SJSA1 (cell line): ENCODE data around the gene ATAD1. TPM values are rescaled to one million over a fixed set of nuclear protein-coding genes. Genes with fewer than 3 reads are reported as not detected.

ENCODE experiments used
- DNase-seq, 2 experiments: peaks; one replicate each; pipeline ENCODE4 v3.0.0-alpha.2; 2015 to 2020; ENCODE audit warnings: low spot score in 2 of 2, low read depth in 1 of 2
- H3K27ac ChIP-seq: fragments of 250-450 bp; sonication (Bioruptor Pico); 2 replicates; pipeline ENCODE4 v1.5.1; 2020; ENCODE audit warnings: mild to moderate bottlenecking, moderate library complexity
- H3K27me3 ChIP-seq: fragments of 250-450 bp; sonication (Bioruptor Pico); replicated peaks from 2 replicates; pipeline ENCODE4 v1.5.1; 2020; ENCODE audit warnings: mild to moderate bottlenecking, moderate library complexity
- H3K36me3 ChIP-seq: fragments of 250-450 bp; sonication (Bioruptor Pico); 2 replicates; pipeline ENCODE4 v1.5.1; 2020; ENCODE audit warnings: mild to moderate bottlenecking
- H3K4me1 ChIP-seq: fragments of 250-450 bp; sonication (Bioruptor Pico); replicated peaks from 2 replicates; pipeline ENCODE4 v1.6.1; 2021; ENCODE audit warnings: mild to moderate bottlenecking
- H3K4me3 ChIP-seq: fragments of 250-450 bp; sonication (Bioruptor Pico); 2 replicates; pipeline ENCODE4 v1.5.1; 2020; ENCODE audit warnings: mild to moderate bottlenecking
- H3K9me3 ChIP-seq: fragments of 250-450 bp; sonication (Bioruptor Pico); replicated peaks from 2 replicates; pipeline ENCODE4 v1.5.1; 2020; ENCODE audit warnings: mild to moderate bottlenecking
- total RNA-seq: library from RNA; depleted of rRNA; stranded (reverse); fragments of >200 nt; shearing (Covaris generic); gene quantifications from 2 replicates; pipeline ENCODE4 v1.2.3, GENCODE V29; 2014

The ATAD1 gene
- total RNA-seq, 1 experiment from 2014 or later, result 63.7 TPM

DNA sequence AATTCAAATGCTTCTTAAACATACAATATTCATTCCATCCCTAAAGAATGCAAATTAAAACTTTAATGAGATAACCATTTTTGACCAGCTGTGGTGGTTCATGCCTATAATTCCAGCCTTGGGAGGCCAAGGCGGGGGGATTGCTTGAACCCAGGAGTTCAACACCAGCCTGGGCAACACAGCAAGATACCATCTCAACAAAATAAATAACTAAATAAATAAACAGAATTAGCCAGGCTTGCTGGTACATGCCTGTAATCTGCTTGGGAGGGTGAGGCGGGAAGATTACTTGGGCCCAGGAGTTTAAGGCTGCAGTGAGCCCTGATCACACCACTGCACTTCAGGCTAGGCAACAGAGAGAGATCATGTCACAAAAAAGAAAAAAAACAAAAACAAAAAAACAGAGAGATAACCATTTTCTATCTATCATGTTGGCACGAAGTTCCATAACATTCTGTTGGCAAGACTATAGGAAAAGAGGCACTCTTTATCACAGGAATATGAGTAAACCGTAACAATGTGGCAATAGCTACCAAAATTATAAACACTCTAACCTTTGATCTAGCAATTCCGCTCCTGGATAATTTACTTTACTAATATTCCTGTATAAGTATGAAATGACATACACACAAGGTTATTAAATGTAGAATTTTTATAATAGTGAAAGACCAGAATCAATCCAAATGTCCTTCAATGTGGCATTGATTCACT is 52.2 kb downstream of the ATAD1 start:
- no peak overlapping the region for H3K4me3 ChIP-seq
- H3K27me3 ChIP-seq, result no peaks in the 10 kb centered on the region
- H3K27ac ChIP-seq, result no peak overlapping the region
- H3K4me1 ChIP-seq, result peaks cover 8% of the 10 kb centered on the region; the same call in 1 of the 2 replicates
- no peaks in the 10 kb centered on the region for H3K9me3 ChIP-seq
- peaks cover 36% of the 10 kb centered on the region for H3K36me3 ChIP-seq
- DNase-seq, result no peak

DNA sequence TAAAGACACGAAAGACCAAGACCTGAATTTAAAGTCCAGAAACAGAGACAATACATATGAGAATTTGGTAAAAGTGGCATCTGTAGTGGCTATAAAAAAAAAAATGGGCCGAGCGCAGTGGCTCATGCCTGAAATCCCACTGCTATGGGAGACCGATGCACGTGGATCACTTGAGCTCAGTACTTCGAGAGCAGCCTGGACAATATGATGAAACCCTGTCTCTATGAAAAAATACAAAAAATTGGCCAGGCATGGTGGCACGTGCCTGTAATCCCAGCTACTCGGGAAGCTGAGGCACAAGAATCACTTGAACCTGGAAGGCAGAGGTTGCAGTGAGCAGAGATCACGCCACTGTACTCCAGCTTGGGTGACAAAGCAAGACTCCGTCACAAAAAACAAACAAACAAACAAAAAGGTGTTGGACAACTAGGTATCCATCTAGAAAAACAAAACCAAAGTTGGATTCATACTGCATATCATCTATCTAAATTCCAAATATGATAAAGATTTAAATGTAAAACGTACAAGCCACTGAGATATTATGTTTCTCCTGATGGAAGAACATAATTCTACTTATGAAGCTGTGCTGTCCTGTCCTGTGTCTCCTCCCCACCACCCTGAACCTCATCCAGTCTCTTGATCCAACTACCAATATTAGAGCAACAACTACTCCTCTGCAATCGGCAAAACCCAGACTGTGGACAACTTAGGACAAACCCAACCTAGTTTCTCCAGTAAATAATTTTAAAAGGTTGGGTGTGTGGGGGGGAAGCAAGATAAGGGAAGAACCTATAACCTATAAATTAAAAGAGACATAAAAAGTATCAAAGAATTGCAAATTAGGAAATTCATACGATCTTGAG is 53.7 kb downstream of the ATAD1 start:
- Histone ChIP-seq H3K4me3 (no peak overlapping the region), H3K27me3 (no peaks in the 10 kb centered on the region), H3K36me3 (peaks cover 37% of the 10 kb centered on the region), H3K4me1 (peaks cover 8% of the 10 kb centered on the region; the same call in 1 of the 2 replicates), H3K27ac (no peak overlapping the region), H3K9me3 (no peaks in the 10 kb centered on the region)
- DNase-seq, result no peak

DNA sequence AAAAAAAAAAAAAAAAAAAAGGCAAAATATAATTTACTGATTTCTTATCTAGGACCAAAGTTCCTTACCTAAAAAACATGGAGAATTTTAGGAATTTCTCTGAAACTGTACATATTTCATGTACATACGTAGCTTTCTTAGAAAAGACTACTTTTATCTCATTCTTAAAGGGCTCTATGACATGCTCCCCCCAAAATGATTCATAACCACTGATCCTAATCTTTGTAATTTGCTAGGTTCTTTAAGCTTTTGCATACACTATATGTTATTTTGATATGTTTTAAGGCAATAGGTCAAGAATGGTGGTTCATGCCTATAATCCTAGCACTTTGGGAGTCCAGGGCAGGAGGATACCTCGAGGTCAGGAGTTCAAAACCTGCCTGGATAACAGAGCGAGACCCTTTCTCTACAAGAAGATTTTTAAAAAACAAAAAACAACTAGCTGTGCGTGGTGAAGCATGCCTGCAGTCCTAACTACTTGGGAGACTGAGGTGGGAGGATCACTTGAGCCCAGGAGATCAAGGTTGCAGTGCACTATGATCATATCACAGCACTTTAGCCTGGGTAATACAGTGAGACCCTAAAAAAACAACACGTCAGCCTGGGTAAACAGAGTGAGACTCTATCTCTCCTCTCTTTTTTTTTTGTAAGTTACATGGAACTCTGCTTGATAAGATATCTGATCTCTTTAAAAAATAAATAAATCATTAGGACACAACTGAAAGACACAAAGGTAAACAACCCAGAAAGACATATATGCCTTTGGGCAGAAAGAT is 54.8 kb downstream of the ATAD1 start:
- Histone ChIP-seq H3K36me3 (peaks cover 31% of the 10 kb centered on the region), H3K27ac (no peak overlapping the region), H3K4me1 (peaks cover 8% of the 10 kb centered on the region; the same call in 1 of the 2 replicates), H3K4me3 (no peak overlapping the region), H3K9me3 (no peaks in the 10 kb centered on the region), H3K27me3 (no peaks in the 10 kb centered on the region)
- no peak for DNase-seq

DNA sequence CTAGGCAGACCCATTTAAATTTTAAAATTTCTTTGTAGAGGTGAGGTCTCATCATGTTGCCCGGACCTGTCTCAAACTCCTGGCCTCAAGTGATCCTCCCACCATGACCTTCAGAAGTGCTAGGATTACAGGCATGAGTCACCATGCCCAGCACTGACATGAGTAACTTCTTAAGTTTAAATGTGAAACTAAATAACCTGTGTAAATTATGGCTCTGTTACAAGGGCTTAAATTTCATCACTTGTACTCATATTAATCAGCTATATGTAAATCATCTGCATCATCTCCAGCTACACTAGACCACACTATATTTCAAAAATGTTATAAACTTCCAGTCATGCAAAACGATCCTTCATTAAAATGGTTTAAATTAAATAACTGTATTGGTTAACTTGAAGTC is 56.1 kb downstream of the ATAD1 start:
- Histone ChIP-seq H3K27ac (no peak overlapping the region), H3K9me3 (no peaks in the 10 kb centered on the region), H3K4me3 (no peak overlapping the region), H3K27me3 (no peaks in the 10 kb centered on the region), H3K36me3 (peaks cover 31% of the 10 kb centered on the region), H3K4me1 (no peaks in the 10 kb centered on the region)
- peak in 1 of 2 experiments; percentile 22 for DNase-seq

DNA sequence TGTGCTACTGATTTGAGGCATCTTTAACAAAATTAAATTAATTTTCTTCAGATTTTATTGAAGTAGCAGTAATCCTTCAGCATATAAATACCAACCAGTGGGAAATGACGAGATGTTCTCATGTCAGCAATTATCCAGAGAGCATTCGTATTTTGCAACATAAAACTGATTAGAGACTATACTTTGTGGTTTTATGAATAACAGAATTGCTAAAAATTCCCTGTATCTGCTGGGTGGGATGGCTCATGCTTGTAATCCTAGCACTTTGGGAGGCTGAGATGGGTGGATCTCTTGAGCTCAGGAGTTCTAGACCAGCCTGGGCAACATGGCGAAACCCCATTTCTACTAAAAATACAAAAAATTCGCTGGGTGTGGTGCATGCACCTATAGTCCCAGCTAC is 56.9 kb downstream of the ATAD1 start:
- H3K4me1 ChIP-seq, result no peaks in the 10 kb centered on the region
- H3K4me3 ChIP-seq, result no peak overlapping the region
- peaks cover 34% of the 10 kb centered on the region for H3K36me3 ChIP-seq
- no peak for DNase-seq
- no peaks in the 10 kb centered on the region for H3K27me3 ChIP-seq
- H3K27ac ChIP-seq, result no peak overlapping the region
- H3K9me3 ChIP-seq, result no peaks in the 10 kb centered on the region

DNA sequence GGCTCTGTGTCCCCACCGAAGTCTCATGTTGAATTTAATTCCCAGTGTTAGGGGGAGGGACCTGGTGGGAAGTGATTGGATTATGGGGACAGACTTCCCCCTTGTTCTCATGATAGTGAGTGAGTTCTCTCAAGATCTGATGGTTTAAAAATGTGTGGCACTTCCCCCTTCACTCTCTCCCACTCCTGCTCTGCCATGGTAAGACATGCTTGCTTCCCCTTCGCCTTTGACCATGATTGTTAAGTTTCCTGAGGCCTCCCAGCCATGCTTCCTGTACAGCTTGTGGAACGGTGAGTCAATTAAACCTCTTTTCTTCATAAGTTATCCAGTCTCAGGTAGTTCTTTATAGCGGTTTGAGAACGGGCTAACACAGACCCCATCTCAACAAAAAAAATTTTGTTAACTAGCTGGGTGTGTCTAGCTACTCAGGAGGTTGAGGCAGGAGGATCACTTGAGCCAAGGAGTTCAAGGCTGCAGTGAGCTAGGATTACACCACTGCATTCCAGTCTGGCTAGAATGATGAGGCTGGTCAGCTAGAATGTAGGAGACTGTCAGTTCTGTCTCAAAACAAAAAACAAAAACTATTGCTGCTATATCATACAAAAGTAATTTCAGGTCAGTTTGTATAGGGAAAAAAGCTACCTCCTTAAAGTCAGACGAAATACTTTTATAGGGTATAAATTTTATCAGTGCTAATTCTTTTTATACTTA is 57.7 kb downstream of the ATAD1 start:
- no peak overlapping the region for H3K27ac ChIP-seq
- DNase-seq, result no peak
- peaks cover 39% of the 10 kb centered on the region for H3K36me3 ChIP-seq
- no peaks in the 10 kb centered on the region for H3K27me3 ChIP-seq
- H3K9me3 ChIP-seq, result no peaks in the 10 kb centered on the region
- no peaks in the 10 kb centered on the region for H3K4me1 ChIP-seq
- H3K4me3 ChIP-seq, result no peak overlapping the region

DNA sequence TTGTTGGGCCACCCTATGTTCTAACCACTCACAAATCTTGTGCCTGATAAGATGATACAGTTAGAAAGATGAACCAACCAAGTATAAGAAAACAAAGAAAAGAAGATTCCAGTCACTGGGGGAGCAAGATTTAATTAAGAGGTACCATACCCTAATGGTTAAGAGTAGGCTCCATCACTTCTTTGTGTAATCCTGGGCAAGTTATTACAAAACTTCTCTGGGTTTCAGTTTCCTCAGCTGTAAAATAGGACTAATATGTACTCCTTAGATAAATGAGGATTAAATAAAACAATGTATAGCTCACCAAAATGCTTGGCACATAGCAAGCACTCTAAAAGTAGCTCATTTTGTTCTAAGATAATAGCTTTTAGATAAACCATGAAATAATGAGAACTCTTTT is 58.5 kb downstream of the ATAD1 start:
- DNase-seq, result no peak
- no peaks in the 10 kb centered on the region for H3K27me3 ChIP-seq
- H3K27ac ChIP-seq, result no peak overlapping the region
- no peaks in the 10 kb centered on the region for H3K9me3 ChIP-seq
- H3K4me3 ChIP-seq, result no peak overlapping the region
- no peaks in the 10 kb centered on the region for H3K4me1 ChIP-seq
- peaks cover 38% of the 10 kb centered on the region for H3K36me3 ChIP-seq

DNA sequence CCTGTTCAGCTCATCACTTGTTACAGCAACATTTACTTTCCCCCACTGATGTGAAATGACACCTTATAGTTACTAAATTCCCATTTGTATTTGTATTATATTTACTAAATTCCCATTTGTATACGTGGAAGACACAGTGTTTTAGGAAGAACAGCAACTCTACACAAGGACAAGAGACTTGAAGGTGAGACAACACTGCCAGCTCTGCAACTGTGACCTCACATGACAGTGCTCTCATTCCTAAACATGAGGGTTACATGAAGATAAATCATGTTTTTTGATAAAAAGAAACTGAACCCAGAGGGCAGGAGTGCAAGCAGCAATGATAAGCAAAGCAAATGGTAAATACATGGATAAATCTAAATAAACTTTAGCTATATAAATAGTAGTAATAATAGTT is 60.3 kb downstream of the ATAD1 start:
- H3K4me3 ChIP-seq, result no peak overlapping the region
- no peak for DNase-seq
- no peaks in the 10 kb centered on the region for H3K4me1 ChIP-seq
- H3K36me3 ChIP-seq, result peaks cover 46% of the 10 kb centered on the region
- no peak overlapping the region for H3K27ac ChIP-seq
- no peaks in the 10 kb centered on the region for H3K9me3 ChIP-seq
- H3K27me3 ChIP-seq, result no peaks in the 10 kb centered on the region

DNA sequence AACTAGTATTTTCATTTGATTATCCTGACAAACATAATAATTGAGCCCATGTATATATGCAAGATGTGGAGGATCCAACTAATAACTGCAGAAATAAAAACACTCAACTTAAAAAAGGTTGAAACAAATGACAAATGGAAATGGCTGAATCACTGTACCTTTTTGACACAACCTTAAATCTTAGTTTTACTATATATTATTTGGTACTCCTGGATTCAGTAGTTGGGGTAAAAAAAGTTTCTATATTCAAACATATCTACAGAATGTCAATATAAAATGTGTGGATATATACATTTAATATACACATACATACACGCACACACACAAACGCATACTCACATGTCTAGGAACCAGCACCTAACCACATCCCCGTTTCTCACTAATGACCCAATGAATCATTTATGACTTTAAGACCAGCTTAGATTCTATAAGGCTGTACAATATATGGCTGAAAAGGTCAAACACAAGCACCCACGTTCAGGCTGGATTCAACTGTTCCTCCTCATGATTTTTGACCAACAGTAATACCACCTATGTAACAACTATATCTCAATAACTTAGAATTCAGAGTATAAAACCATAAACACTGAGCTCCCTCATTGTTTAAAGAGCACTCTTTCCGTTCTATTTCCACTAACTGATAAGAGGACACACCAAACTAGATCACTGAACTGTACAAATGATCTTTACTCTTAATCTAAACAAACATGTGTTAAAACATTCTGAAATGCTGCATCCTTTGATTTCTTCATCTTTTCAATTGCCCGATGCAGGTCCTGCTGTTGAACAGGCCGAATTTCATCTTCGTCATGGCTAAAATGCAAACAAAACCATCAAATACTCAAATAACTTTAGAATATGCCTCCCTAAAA is 63.8 kb downstream of the ATAD1 start:
- no peaks in the 10 kb centered on the region for H3K27me3 ChIP-seq
- H3K4me3 ChIP-seq, result no peak overlapping the region
- H3K27ac ChIP-seq, result no peak overlapping the region
- peaks cover 46% of the 10 kb centered on the region for H3K36me3 ChIP-seq
- no peak for DNase-seq
- 0 out of 2 replicates have a peak, but pooled peaks cover 5% of the 10 kb centered on the region for H3K4me1 ChIP-seq
- H3K9me3 ChIP-seq, result no peaks in the 10 kb centered on the region

DNA sequence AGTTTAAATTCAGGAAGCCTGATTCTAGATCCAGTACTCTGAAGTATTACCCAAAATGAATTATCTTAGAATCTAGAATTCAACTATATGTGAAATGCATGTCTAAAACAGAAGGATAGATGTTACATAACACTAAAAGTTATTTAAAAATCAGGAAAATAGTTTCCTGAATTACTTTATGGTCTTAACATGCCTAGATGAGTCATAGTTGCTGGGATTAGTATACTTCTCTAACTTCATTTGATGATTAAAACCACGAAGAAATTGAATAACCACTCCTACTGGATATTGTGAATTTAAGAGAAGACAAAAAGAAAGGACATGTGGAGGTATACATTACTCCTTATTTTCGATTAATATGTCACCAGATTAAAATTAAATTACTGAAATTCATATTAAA is 65.5 kb downstream of the ATAD1 start:
- Histone ChIP-seq H3K27ac (no peak overlapping the region), H3K9me3 (no peaks in the 10 kb centered on the region), H3K27me3 (no peaks in the 10 kb centered on the region), H3K4me1 (0 out of 2 replicates have a peak, but pooled peaks cover 5% of the 10 kb centered on the region), H3K4me3 (no peak overlapping the region), H3K36me3 (peaks cover 41% of the 10 kb centered on the region)
- DNase-seq, result no peak

DNA sequence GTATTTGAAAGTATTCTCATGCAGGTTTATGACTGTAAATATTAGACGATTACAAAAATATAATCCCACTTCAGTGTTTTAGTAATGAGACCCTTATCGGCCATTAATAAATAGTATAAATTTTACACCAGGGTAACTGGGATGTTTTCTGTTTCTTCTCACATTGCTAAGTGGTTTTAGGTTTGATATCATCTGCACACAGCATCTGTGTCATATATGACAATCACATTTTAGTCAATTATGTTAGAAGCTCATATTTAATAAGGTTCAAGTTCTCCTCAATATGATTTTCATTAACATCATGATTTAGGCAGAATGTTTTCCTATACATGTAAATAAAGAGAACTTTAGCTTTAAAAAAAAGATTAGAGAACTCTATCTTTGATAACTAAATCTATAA is 66.8 kb downstream of the ATAD1 start:
- Histone ChIP-seq H3K36me3 (peaks cover 40% of the 10 kb centered on the region), H3K4me3 (no peak overlapping the region), H3K9me3 (no peaks in the 10 kb centered on the region), H3K27me3 (no peaks in the 10 kb centered on the region), H3K27ac (no peak overlapping the region), H3K4me1 (0 out of 2 replicates have a peak, but pooled peaks cover 5% of the 10 kb centered on the region)
- no peak for DNase-seq

DNA sequence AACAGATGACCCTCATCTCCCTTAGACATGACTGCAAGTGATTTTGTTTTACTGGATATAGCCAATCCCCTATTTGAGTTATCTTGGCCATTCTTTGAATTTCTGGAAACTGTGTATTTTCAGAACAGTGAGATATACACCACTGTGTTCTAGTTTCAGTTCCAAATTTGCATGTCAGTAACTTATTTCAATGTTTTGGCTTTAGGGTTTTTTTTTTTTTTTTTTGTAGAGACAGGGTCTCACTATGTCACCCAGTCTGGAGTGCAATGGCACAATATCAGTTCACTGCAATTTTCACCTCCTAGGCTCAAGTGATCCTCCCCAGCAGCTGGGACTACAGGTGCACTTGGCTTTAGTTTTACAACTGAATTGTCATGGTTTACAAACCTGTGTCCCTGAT is 67.2 kb downstream of the ATAD1 start:
- no peak overlapping the region for H3K4me3 ChIP-seq

More for the DNA sequence above, 67.2 kb downstream of the ATAD1 start:
- Histone ChIP-seq H3K36me3 (peaks cover 36% of the 10 kb centered on the region), H3K4me1 (0 out of 2 replicates have a peak, but pooled peaks cover 5% of the 10 kb centered on the region), H3K9me3 (no peaks in the 10 kb centered on the region), H3K27ac (no peak overlapping the region), H3K27me3 (no peaks in the 10 kb centered on the region)
- DNase-seq, result no peak
